GM19240 (cell line): Measurements from ENCODE around the gene NMBR.
"Not testable (repeated sequence)": the region's sequence is repeated elsewhere in the genome, so short reads cannot be mapped to it uniquely, and the experiment has no call there.

Experiments
- DNase-seq: peaks from one replicate; pipeline ENCODE4 v3.0.0; 2011; ENCODE audit warnings: low spot score; ENCODE audit not compliant: insufficient read length

Gene NMBR

GRCh38 chr6:142062861-142063260, 84.1 kb downstream of the NMBR start:
- not testable (repeated sequence) for DNase-seq

GRCh38 chr6:142058551-142059290, 88.2 kb downstream of the NMBR start:
- DNase-seq: no peak

DNA sequence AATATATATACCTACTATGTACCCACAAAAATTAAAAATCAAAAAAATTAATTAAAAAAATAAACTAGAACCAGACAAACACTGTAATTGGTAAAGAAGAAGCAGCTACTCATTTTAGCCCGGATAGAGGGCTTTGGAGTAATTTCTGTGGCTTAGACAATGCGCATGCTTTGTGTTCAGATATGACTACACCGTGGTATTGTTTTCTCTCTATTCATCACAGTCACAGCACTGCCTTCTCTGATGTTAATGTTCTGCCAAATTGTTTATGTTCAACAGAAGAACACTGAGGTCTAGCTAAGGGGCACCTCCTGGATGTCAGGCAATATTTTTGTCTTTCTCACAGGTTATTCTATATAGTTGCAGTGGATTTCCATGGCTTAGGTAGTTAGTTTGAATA, 91.7 kb downstream of the NMBR start:
- no peak for DNase-seq

DNA sequence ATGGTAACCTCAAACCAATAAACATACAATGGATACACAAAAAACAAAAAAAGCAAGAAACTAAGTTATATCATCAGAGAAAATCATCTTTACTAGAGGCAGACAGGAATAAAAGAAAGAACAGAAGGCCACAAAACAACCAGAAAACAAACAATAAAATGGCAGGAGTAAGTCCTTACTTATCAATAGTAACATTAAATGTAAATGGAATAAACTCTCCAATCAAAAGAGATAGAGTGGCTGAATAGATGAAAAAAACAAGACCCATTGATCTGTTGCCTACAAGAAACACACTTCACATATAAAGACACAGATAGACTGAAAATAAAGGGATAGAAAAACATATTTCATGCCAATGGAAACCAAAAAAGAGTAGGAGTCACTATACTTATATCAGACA, 95.5 kb downstream of the NMBR start:
- no peak for DNase-seq

GRCh38 chr6:142048593-142048980, 98.3 kb downstream of the NMBR start:
- DNase-seq: no peak

- DNase-seq: no peak
Measured at GRCh38 chr6:142047934-142048592, 98.9 kb downstream of the NMBR start.

- no peak for DNase-seq
Measured at GRCh38 chr6:142045380-142046278, 101.3 kb downstream of the NMBR start.

GRCh38 chr6:142035890-142036289, 111.0 kb downstream of the NMBR start:
- DNase-seq: no peak

DNA sequence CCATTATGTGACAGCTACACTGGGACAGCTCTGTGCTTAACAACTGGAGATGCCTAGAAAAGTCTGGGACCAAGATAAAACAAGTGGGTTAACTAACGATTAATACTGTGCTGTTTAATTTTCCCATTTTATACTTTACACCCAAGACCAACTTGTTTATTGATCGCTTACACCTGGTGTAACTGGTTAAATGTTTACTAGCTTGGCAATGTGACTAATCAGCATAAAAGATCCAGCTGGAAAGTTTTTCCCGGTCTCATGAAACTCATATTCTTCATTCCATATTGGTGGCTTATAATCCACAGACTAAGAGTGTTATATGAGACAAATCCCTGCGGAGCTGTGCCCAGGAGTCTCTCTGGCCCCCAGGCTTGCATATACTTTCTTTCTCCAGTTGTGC, 115.9 kb downstream of the NMBR start:
- no peak for DNase-seq

DNA sequence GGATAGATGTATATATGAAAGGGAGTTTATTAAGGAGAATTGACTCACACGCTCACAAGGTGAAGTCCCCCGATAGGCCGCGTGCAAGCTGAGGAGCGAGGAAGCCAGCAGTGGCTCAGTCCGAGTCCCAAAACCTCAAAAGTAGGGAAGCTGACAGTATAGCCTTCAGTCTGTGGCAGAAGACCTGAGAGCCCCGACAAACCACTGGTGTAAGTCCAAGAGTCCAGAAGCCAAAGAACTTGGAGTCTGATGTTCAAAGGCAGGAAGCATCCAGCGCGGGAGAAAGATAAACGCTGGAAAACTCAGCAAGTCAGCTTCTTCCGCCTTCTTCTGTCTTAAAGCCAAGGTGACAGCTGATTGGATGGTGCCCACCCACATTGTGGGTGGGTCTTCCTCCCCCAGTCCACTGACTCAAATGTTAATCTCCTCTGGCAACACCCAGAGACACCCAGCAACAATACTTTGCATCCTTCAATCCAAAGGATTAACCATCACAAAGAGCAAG, 116.8 kb downstream of the NMBR start:
- DNase-seq: no peak

- DNase-seq: no peak
Measured at GRCh38 chr6:142028527-142028926, 118.4 kb downstream of the NMBR start.

DNA sequence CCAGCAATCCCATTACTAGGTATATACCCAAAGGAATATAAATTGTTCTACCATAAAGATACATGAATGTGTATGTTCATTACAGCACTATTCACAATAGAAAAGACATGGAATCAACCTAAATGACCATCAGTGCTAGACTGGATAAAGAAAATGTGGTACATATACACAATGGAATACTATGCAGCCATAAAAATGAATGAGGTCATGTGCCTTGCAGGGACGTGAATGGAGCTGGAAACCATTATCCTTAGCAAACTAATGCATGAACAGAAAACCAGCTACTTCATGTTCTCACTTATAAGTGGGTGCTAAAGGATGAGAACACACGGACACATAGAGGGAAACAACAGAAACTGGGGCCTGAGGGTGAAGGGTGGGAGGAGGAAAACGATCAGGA, 119.1 kb downstream of the NMBR start:
- not testable (repeated sequence) for DNase-seq

DNA sequence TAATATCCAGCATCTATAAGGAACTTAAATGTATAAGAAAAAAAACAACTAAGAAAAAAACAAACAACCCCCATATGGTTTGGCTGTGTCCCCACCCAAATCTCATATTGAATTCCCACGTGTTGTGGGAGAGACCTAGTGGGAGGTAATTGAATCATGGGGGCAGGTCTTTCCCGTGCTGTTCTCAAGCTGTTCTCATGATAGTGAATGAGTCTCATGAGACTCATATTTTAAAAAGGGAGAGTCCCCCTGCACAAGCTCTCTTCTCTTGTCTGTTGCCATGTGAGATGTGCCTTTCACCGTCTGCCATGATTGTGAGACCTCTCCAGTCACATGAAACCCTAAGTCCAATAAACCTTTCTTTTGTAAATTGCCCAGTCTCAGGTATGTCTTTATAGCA, 119.8 kb downstream of the NMBR start:
- DNase-seq: no peak

GRCh38 chr6:142026471-142026870, 120.5 kb downstream of the NMBR start:
- no peak for DNase-seq
